HG03575 (cell line): ENCODE measurements around the gene MYO3B.
"Not testable (repeated sequence)": the region's sequence is repeated elsewhere in the genome, so short reads cannot be mapped to it uniquely, and the experiment has no call there.

Source experiments
- ATAC-seq: cut with Tn5 transposase; IDR thresholded peaks from one replicate; pipeline ENCODE4 v1.9.1; 2021; ENCODE audit not compliant: unreplicated experiment, insufficient number of reproducible peaks, low FRiP score; ENCODE audit errors: extremely low read depth

Gene MYO3B

GRCh38 chr2:170206805-170207407 lies 29.0 kb downstream of the MYO3B start:
- no peak for ATAC-seq

- ATAC-seq, result no peak
These were observed 30.0 kb downstream of the MYO3B start for GRCh38 chr2:170207901-170208300.

GRCh38 chr2:170208967-170209366 lies 31.0 kb downstream of the MYO3B start:
- no peak for ATAC-seq

GRCh38 chr2:170212625-170213280 lies 34.8 kb downstream of the MYO3B start:
- ATAC-seq, result no peak

GRCh38 chr2:170213281-170213625 lies 35.3 kb downstream of the MYO3B start:
- not testable (repeated sequence) for ATAC-seq

- ATAC-seq, result no peak
These were observed 35.7 kb downstream of the MYO3B start for GRCh38 chr2:170213651-170214050.

- ATAC-seq, result no peak
These were observed 36.5 kb downstream of the MYO3B start for GRCh38 chr2:170214309-170214948.

GRCh38 chr2:170215021-170215420 lies 37.1 kb downstream of the MYO3B start:
- ATAC-seq, result no peak

- no peak for ATAC-seq
These were observed 38.5 kb downstream of the MYO3B start for GRCh38 chr2:170216428-170216827.

- no peak for ATAC-seq
These were observed 39.0 kb downstream of the MYO3B start for GRCh38 chr2:170216981-170217380.

- no peak for ATAC-seq
These were observed 39.9 kb downstream of the MYO3B start for GRCh38 chr2:170217778-170218251.

GRCh38 chr2:170218456-170218855 lies 40.5 kb downstream of the MYO3B start:
- no peak for ATAC-seq

GRCh38 chr2:170218931-170219330 lies 41.0 kb downstream of the MYO3B start:
- ATAC-seq, result no peak

GRCh38 chr2:170221317-170222288 lies 43.7 kb downstream of the MYO3B start:
- ATAC-seq, result no peak

- no peak for ATAC-seq
These were observed 44.4 kb downstream of the MYO3B start for GRCh38 chr2:170222298-170222697.

- no peak for ATAC-seq
These were observed 44.9 kb downstream of the MYO3B start for GRCh38 chr2:170222842-170223241.

- ATAC-seq, result no peak
These were observed 46.8 kb downstream of the MYO3B start for GRCh38 chr2:170224692-170225294.

- no peak for ATAC-seq
These were observed 48.3 kb downstream of the MYO3B start for GRCh38 chr2:170226216-170226615.

GRCh38 chr2:170227507-170227947 lies 49.6 kb downstream of the MYO3B start:
- peak; percentile 53 for ATAC-seq
